ENCODE measurements around the gene SP140L.
"Not testable (repeated sequence)": the region's sequence is repeated elsewhere in the genome, so short reads cannot be mapped to it uniquely, and the experiment has no call there.

GRCh38 chr2:230343041-230343624, 16.1 kb downstream of the SP140L start:
- not testable (repeated sequence) for TF ChIP-seq NRF1 (IDR thresholded peaks at IDR 0.05; ENCODE audit: low read depth, low read length); MAX (IDR thresholded peaks at IDR 0.05); USF2 (IDR thresholded peaks at IDR 0.05; ENCODE audit: low read length); CTCF (IDR thresholded peaks at IDR 0.05; ENCODE audit: control extremely low read depth in 1 of 3, insufficient read depth in 1 of 3, low read depth in 1 of 3, low read length in 3 of 3); EZH2 (IDR thresholded peaks at IDR 0.05; ENCODE audit: low read depth, low read length, severe bottlenecking); BACH1 (IDR thresholded peaks at IDR 0.05; ENCODE audit: low read length); POLR2A (IDR thresholded peaks at IDR 0.05; ENCODE audit: control extremely low read depth in 1 of 2, low read depth in 2 of 2, low read length in 2 of 2); SUZ12 (IDR thresholded peaks at IDR 0.05; ENCODE audit: low read length); EP300 (IDR thresholded peaks at IDR 0.05; ENCODE audit: borderline replicate concordance in 1 of 2, low read depth in 2 of 2, low read length in 2 of 2); CHD2 (IDR thresholded peaks at IDR 0.05; ENCODE audit: low read length); CEBPB (IDR thresholded peaks at IDR 0.05; ENCODE audit: low read depth, low read length); SP1 (IDR thresholded peaks at IDR 0.05; ENCODE audit: low read depth, low read length); ATF2 (IDR thresholded peaks at IDR 0.05; ENCODE audit: low read length)

All from H1 (cell line).